Natural killer cell (primary cell): ENCODE data around the gene THSD7B. TPM values are rescaled to one million over a fixed set of nuclear protein-coding genes. Genes with fewer than 3 reads are reported as not detected.

Experiments
- ATAC-seq, 3 donors: fragments of 150-1000 bp in 2 of 3; fragments of 200-7000 bp in 1 of 3; cut with Tn5 transposase; 1 replicate in 1 of 3; 2 replicates in 2 of 3; pipeline ENCODE4 v1.10.0; 2021; ENCODE audit warnings: mild to moderate bottlenecking in 2 of 3, moderate library complexity in 2 of 3
- DNase-seq, 2 donors: peaks; one replicate each; pipeline versions ENCODE4 v3.0.0 to v3.0.0-alpha.2; 2013 to 2021; ENCODE audit warnings: mixed read lengths in 1 of 2
- H3K27ac ChIP-seq: one replicate; pipeline ENCODE4 v1.5.1; 2013; ENCODE audit warnings: mild to moderate bottlenecking, low read length
- H3K27me3 ChIP-seq: one replicate; pipeline ENCODE4 v1.6.1; 2013; ENCODE audit warnings: low read length; ENCODE audit not compliant: control insufficient read depth, insufficient read depth
- H3K36me3 ChIP-seq: one replicate; pipeline ENCODE4 v1.6.1; 2013; ENCODE audit warnings: low read length; ENCODE audit not compliant: control insufficient read depth, insufficient read depth
- H3K4me1 ChIP-seq: one replicate; pipeline ENCODE4 v1.6.1; 2013; ENCODE audit warnings: low read length; ENCODE audit not compliant: control insufficient read depth, insufficient read depth
- H3K4me3 ChIP-seq: one replicate; pipeline ENCODE4 v1.5.1; 2013; ENCODE audit warnings: low read length
- H3K9me3 ChIP-seq: one replicate; pipeline ENCODE4 v1.6.1; 2013; ENCODE audit warnings: low read length; ENCODE audit not compliant: control insufficient read depth, insufficient read depth
- H3K27ac Mint-ChIP-seq, 2 donors: one replicate each; pipeline ENCODE4 v1.8.0; 2022; ENCODE audit warnings: mild to moderate bottlenecking in 2 of 2, mixed read lengths in 2 of 2, moderate library complexity in 1 of 2
- H3K27me3 Mint-ChIP-seq, 2 donors: one replicate each; pipeline ENCODE4 v1.8.0; 2022; ENCODE audit warnings: low read depth in 2 of 2, mixed read lengths in 2 of 2
- H3K36me3 Mint-ChIP-seq: one replicate; pipeline ENCODE4 v1.8.0; 2022; ENCODE audit warnings: mixed read lengths
- H3K4me1 Mint-ChIP-seq, 2 donors: one replicate each; pipeline ENCODE4 v1.8.0; 2022; ENCODE audit warnings: mixed read lengths in 2 of 2
- H3K4me3 Mint-ChIP-seq: one replicate; pipeline ENCODE4 v1.8.0; 2022; ENCODE audit warnings: mild to moderate bottlenecking, moderate library complexity, mixed read lengths
- H3K9me3 Mint-ChIP-seq, 2 donors: one replicate each; pipeline ENCODE4 v1.8.0; 2022; ENCODE audit warnings: mixed read lengths in 2 of 2
- WGBS: methylation state at CpG from one replicate; pipeline ENCODE4 v1.1.7; 2013; ENCODE audit warnings: missing lambda C conversion rate; ENCODE audit not compliant: insufficient coverage; 5-methylcytosine and 5-hydroxymethylcytosine counted together
- intact Hi-C: fragments of 100-400 bp; cut with micrococcal nuclease; formaldehyde crosslinking; loops from one replicate; pipeline ENCODE4 v1.14.2; 2022
- total RNA-seq, 4 donors: library from RNA; stranded (reverse); fragments of 120-200 nt in 1 of 4; gene quantifications; one replicate each; pipeline versions ENCODE4 v1.2.3 to v1.2.4, GENCODE V29; 2013 to 2022
- TF ChIP-seq, protein P1 (sequence below): fragments of 200-600 bp; IDR thresholded peaks from one replicate; pipeline ENCODE4 v1.8.0; 2022; ENCODE audit warnings: antibody characterized with exemption

THSD7B gene
- total RNA-seq, 3 donors from 2014 or later (not counting 1 experiment from before 2014, with no cell fraction given) = not detected

DNA sequence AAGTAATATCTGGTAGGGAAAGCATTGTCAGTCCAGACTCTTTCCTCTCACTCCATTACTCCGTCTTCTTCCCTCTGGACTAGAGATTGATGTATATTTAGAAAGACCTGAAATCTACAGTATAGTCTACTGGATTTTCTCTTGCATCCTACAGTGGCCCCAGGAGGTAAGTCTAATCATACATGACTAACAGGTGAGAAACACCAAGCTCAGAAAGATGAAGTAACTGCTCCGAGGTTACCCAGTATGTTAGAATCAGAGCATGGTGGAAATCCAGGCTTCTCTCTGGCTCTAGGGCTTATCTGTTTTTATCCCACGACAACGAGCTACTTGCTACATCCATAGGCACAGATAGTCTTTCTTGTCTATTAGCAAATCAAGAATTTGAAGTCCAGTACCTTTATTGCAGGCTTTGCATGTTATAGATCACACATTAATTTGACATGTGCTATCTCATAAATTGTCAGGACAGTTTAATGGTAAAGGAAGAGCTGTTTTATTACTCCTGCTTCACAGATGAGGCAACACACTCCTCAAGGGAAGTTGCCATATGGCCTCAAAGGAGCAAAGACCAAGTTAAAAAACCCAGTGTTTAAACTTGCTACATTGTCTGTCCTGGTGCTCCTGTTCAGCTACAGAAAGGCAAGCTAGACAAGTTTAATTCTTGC is 484.3 kb downstream of the THSD7B start:
- Mint-ChIP-seq H3K27ac (no peak overlapping the region), H3K4me1 (no peaks in the 10 kb centered on the region), H3K27me3 (no peaks in the 10 kb centered on the region), H3K4me3 (no peak overlapping the region), H3K9me3 (peaks cover 0 to 5% of the 10 kb centered on the region in 2 donors), H3K36me3 (no peaks in the 10 kb centered on the region)
- Histone ChIP-seq H3K27ac (no peak overlapping the region), H3K4me1 (no peaks in the 10 kb centered on the region), H3K27me3 (no peaks in the 10 kb centered on the region), H3K36me3 (no peaks in the 10 kb centered on the region), H3K4me3 (no peak overlapping the region), H3K9me3 (no peaks in the 10 kb centered on the region)
- intact Hi-C loops = no loop called here
- ATAC-seq = no peak
- no peak for DNase-seq
- WGBS = 74% methylated on average over 3 of the region's 4 CpGs
- TF ChIP-seq, protein P1, sequence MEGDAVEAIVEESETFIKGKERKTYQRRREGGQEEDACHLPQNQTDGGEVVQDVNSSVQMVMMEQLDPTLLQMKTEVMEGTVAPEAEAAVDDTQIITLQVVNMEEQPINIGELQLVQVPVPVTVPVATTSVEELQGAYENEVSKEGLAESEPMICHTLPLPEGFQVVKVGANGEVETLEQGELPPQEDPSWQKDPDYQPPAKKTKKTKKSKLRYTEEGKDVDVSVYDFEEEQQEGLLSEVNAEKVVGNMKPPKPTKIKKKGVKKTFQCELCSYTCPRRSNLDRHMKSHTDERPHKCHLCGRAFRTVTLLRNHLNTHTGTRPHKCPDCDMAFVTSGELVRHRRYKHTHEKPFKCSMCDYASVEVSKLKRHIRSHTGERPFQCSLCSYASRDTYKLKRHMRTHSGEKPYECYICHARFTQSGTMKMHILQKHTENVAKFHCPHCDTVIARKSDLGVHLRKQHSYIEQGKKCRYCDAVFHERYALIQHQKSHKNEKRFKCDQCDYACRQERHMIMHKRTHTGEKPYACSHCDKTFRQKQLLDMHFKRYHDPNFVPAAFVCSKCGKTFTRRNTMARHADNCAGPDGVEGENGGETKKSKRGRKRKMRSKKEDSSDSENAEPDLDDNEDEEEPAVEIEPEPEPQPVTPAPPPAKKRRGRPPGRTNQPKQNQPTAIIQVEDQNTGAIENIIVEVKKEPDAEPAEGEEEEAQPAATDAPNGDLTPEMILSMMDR = no peak

DNA sequence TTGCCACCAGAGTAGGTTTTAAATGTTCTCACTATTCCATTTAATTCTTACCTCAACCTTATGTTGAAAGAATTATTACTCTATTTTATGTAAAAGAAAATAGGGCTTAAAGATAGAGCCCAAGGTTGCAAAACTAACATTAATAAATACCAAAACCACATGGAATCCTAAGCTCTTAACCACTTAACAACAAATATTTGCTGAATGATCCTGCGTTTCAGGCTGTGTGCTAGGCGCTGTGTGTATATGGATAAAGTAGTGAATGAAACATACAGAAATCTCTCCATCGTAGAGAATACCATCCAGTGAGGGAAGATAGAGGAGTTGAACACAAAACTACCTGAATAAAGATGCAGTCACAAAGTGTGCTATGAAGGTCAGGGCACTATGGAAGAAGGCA is 485.1 kb downstream of the THSD7B start:
- Mint-ChIP-seq H3K27me3 (no peaks in the 10 kb centered on the region), H3K9me3 (peaks cover 0 to 4% of the 10 kb centered on the region in 2 donors), H3K4me1 (no peaks in the 10 kb centered on the region), H3K36me3 (no peaks in the 10 kb centered on the region), H3K4me3 (no peak overlapping the region), H3K27ac (no peak overlapping the region)
- Histone ChIP-seq H3K4me1 (no peaks in the 10 kb centered on the region), H3K9me3 (no peaks in the 10 kb centered on the region), H3K4me3 (no peak overlapping the region), H3K36me3 (no peaks in the 10 kb centered on the region), H3K27me3 (no peaks in the 10 kb centered on the region), H3K27ac (no peak overlapping the region)
- 92% methylated on average over 3 of the region's 3 CpGs for WGBS
- intact Hi-C loops = no loop called here
- TF ChIP-seq, protein P1 = no peak
- DNase-seq = no peak
- ATAC-seq = no peak

DNA sequence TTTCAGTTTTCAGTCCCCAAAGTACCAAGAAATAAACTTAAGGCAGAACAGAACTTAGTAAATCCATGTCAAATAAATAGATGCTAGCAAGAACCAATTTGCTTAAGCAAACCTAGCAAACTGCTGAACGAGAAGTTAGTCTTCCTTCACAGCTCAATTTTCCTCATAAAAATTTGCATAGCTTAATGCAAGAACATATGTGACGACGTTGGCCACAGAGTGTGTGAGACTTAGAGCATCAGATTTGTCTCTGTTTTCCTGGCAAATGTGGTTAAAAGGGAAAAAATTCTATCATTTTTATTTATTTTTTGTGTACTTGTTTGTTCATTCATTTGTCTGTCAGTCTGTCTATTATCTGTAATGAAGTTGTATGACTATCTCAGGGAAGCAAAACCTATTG is 485.7 kb downstream of the THSD7B start:
- H3K27me3 ChIP-seq = no peaks in the 10 kb centered on the region
- intact Hi-C loops = no loop called here
- H3K27ac ChIP-seq = no peak overlapping the region
- no peaks in the 10 kb centered on the region for H3K36me3 ChIP-seq
- no peaks in the 10 kb centered on the region for H3K9me3 ChIP-seq
- no peak overlapping the region for H3K4me3 ChIP-seq
- Mint-ChIP-seq H3K4me1 (no peaks in the 10 kb centered on the region), H3K27me3 (no peaks in the 10 kb centered on the region), H3K4me3 (no peak overlapping the region), H3K9me3 (peaks cover 0 to under 1% of the 10 kb centered on the region in 2 donors), H3K36me3 (no peaks in the 10 kb centered on the region), H3K27ac (no peak overlapping the region)
- DNase-seq = no peak
- TF ChIP-seq, protein P1 = no peak
- H3K4me1 ChIP-seq = no peaks in the 10 kb centered on the region
- WGBS = 68% methylated on average over 3 of the region's 3 CpGs
- ATAC-seq = no peak

DNA sequence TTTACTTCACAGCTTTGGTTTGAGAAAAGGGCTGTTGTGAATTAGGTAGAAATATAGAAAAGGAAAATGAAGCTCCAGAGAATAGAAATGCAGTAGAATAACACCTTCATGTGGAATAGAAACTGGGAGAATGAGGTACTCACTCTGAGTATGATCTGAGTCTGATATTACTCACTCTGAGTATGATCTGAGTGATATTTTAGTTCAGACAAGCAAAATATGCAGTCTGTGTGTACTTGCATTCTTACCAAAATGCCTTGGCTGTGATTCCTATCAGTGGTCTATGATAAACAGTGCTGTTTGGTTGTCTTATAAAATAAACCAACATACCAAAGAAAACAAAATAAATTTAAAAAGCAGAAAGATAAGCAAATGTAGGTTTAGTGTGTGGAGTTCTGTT is 487.6 kb downstream of the THSD7B start:
- H3K27ac ChIP-seq = no peak overlapping the region
- intact Hi-C loops = no loop called here
- H3K36me3 Mint-ChIP-seq = no peaks in the 10 kb centered on the region
- H3K9me3 Mint-ChIP-seq = peaks cover 3 to 4% of the 10 kb centered on the region in 2 donors
- no peaks in the 10 kb centered on the region for H3K4me1 Mint-ChIP-seq
- H3K36me3 ChIP-seq = no peaks in the 10 kb centered on the region
- no peaks in the 10 kb centered on the region for H3K4me1 ChIP-seq
- H3K27me3 ChIP-seq = no peaks in the 10 kb centered on the region
- H3K4me3 ChIP-seq = no peak overlapping the region
- H3K27me3 Mint-ChIP-seq = no peaks in the 10 kb centered on the region
- DNase-seq (no peak), ATAC-seq (no peak)
- no peaks in the 10 kb centered on the region for H3K9me3 ChIP-seq
- no peak overlapping the region for H3K27ac Mint-ChIP-seq
- no peak overlapping the region for H3K4me3 Mint-ChIP-seq
- TF ChIP-seq, protein P1 = no peak
